ENCODE data around the gene TMEM208. TPM values are rescaled to one million over a fixed set of nuclear protein-coding genes. Genes with fewer than 3 reads are reported as not detected.

The TMEM208 gene
- total and polyA plus RNA-seq, 2 of the 13 experiments (the other 11 are each of a cell fraction or from before 2014, with no cell fraction given): 58.8 to 72.9 TPM

- no peak for TF ChIP-seq STAT6 (CRISPR knock-in tag; IDR thresholded peaks at IDR 0.05; ENCODE audit: borderline replicate concordance)
- peak; percentile 89 for TF ChIP-seq UBTF (CRISPR knock-in tag; IDR thresholded peaks at IDR 0.05)
- TF ChIP-seq HMGXB4 (CRISPR knock-in tag; IDR thresholded peaks at IDR 0.05; ENCODE audit: borderline replicate concordance in 1 of 2, low read depth in 1 of 2): peak; percentile 21 to 48; a peak in 2 of 4 replicates
- peak; percentile 95 for TF ChIP-seq ZNF142 (CRISPR knock-in tag; IDR thresholded peaks at IDR 0.05)
- TF ChIP-seq NFE2L2 (IDR thresholded peaks at IDR 0.05; ENCODE audit: low read length): no peak
- TF ChIP-seq ZNF549 (CRISPR knock-in tag; IDR thresholded peaks at IDR 0.05): no peak
- TF ChIP-seq NFYC (CRISPR knock-in tag; IDR thresholded peaks at IDR 0.05): peak; percentile 79
- TF ChIP-seq TBX2 (CRISPR knock-in tag; IDR thresholded peaks at IDR 0.05; ENCODE audit: borderline replicate concordance): peak; percentile 51
- peak; percentile 54; the same call in 1 of the 2 replicates for TF ChIP-seq ZNF598 (CRISPR knock-in tag; IDR thresholded peaks at IDR 0.05; ENCODE audit: borderline replicate concordance)
- TF ChIP-seq POLR2AphosphoS5 (IDR thresholded peaks at IDR 0.05; ENCODE audit: low read depth, low read length): peak; percentile 58; the same call in 1 of the 2 replicates
- TF ChIP-seq TMF1 (CRISPR knock-in tag; IDR thresholded peaks at IDR 0.05; ENCODE audit: low read depth): peak; percentile 83; the same call in 1 of the 2 replicates
- TF ChIP-seq ZNF775 (CRISPR knock-in tag; IDR thresholded peaks at IDR 0.05; ENCODE audit: borderline replicate concordance): peak; percentile 13; the same call in 1 of the 2 replicates
Observed at GRCh38 chr16:67247192-67248072, 20.5 kb downstream of the TMEM208 start, which contains the start of gene FHOD1 (continued).

Measured in HepG2 (cell line).